GM21360 (cell line): ENCODE measurements around the gene CRELD2.

ENCODE experiments used
- ATAC-seq: cut with Tn5 transposase; IDR thresholded peaks from one replicate; pipeline ENCODE4 v1.9.1; 2021; ENCODE audit warnings: mild to moderate bottlenecking, moderate library complexity; ENCODE audit not compliant: unreplicated experiment

The CRELD2 gene

GRCh38 chr22:49910229-49911155 lies 7.9 kb upstream of the CRELD2 start:
- ATAC-seq: no peak

GRCh38 chr22:49911881-49912625 lies 6.4 kb upstream of the CRELD2 start:
- no peak for ATAC-seq

DNA sequence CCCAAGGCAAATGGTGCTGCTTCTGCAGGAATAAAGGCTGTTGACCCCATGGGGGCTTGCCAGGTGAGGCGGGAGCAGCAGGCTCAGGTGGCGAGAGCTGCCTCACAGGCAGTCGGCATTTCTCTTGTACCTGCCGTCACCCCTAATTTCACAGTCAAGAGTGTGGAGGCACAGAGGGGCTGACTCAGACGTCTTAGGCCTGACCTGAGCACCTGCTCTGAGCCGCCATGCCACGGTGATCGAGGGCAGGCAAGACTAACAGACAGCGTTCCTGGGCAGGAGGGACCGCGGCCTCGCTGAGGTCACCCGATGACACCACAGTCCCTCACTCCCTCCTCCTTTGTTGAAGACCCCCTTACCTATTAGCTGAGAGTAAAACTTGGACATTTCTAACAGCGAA lies 5.4 kb upstream of the CRELD2 start:
- no peak for ATAC-seq

DNA sequence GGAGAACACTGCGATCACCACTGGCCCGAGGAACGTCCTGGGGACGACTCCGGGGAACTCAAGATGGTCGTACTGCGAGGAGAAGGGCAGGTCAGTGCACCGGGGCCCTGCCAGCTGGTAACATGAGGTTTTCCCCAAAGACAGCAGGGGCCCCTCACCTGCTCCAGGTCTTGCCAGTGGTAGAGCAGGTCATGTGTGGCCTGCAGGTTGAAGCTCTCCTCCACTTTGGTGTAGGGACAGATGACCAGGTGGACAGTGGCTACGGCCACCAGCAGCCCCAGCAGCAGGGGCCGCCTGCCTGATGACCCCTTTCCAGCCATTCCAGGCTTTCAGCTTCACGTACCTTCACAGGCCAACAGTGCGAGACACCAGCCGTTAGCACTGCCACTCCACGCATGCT lies 5.0 kb upstream of the CRELD2 start:
- ATAC-seq: no peak

DNA sequence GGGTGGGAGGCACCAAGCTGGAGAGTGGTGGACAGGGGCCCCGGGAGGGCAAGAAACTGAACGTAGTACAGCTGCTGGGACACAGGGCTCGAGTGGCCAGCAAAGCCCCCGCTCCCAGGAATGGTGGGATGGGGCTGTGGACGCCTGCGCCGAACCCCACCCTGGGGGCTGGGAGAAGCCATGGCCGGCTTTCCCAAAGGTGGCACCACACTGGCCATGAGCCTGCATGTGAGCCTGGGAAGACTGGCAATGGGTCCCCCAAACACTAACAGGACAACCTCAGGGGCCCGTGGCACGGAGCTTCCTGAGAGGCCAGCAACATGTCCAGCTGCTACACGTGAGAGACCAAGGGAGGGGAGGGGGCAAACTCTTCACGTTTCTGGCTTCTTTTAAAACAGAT lies 4.2 kb upstream of the CRELD2 start:
- no peak for ATAC-seq

DNA sequence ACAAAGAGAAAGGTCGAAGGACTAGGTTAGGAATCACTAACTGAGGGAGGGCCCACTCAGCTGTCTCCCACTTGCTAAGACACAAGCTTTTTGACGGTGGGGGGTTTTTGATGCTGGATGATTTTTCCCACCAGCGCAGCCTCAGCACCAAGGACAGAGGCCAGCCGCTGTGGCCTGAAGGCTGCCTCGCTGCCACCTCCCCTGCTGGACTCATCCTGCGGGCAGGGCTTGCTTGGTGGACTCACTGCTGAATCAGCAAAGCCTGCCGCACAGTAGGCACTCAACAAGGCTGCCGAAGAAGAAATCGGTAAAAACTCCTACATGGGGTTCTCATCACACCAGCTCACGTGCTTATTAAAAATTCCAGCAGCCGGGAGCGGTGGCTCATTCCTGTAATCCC lies 2.8 kb upstream of the CRELD2 start:
- ATAC-seq: no peak

- ATAC-seq: no peak
Observed at GRCh38 chr22:49916831-49917230, 1.6 kb upstream of the CRELD2 start.

- ATAC-seq: no peak
Observed at GRCh38 chr22:49918911-49919881, 762 bp downstream of the CRELD2 start.

GRCh38 chr22:49920859-49921258 lies 2.4 kb downstream of the CRELD2 start:
- no peak for ATAC-seq

- ATAC-seq: no peak
Observed at GRCh38 chr22:49921508-49922278, 3.3 kb downstream of the CRELD2 start.

GRCh38 chr22:49922484-49922883 lies 4.0 kb downstream of the CRELD2 start:
- ATAC-seq: no peak

DNA sequence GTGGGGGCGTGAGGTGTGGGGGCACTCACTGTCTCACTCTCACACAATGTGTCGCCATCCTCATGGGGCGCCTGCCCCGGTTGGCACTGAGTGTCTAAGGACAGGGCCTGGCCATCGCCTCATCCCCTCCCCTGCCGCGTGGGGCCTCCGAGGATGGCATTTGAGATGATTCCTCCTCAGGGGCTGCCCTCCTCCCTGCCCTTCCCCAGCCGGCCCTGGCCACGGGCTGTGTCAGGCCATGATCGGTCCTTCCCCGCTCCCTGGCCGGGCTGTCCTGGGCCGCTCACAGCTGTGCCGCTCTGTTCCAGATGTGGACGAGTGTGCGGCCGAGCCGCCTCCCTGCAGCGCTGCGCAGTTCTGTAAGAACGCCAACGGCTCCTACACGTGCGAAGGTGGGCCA lies 4.5 kb downstream of the CRELD2 start:
- ATAC-seq: no peak

DNA sequence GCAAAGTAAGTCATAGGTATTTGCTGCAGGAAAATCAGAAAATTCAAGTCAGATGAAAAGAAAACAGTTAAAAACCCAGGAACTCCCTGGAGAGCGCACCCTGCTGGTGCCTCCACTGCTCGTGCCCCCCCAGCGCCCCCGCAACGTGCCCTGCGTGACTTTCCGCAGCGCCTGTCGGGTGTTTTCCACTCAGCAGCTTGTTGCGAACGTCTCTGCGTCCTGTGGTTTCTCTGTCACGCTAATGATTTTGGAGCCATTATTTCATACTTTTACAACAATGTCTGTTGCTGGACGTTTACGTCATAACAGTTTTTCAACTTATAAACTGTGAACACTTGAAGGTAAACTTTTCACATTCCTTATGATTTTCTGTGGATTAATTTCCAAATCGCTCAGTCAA lies 5.0 kb downstream of the CRELD2 start:
- ATAC-seq: no peak

- ATAC-seq: no peak
Observed at GRCh38 chr22:49924113-49924833, 5.8 kb downstream of the CRELD2 start.

- no peak for ATAC-seq
Observed at GRCh38 chr22:49925525-49926128, 7.2 kb downstream of the CRELD2 start.

DNA sequence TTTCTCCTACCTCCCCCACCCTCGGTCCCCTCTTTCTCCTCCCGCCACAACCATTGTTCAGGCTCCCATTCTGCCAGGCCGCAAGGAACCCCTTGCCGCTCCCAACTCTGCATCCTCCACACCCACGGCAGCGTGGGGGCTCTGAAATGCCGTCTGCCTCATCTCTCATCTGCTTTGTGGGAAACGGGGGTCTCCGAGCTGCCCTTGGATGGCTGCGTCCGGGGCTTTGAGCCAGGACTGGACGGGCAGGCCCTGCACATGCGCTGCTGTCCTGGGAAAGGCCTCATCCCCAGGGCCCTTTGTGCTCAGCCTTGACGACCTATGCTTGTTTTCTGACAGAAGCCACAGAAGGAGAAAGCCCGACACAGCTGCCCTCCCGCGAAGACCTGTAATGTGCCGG lies 8.5 kb downstream of the CRELD2 start:
- no peak for ATAC-seq

- ATAC-seq: no peak
Observed at GRCh38 chr22:49927483-49928184, 9.2 kb downstream of the CRELD2 start.

- ATAC-seq: no peak
Observed at GRCh38 chr22:49928185-49928495, 9.7 kb downstream of the CRELD2 start.
